Measurements from ENCODE around the gene ELAVL3.

DNA sequence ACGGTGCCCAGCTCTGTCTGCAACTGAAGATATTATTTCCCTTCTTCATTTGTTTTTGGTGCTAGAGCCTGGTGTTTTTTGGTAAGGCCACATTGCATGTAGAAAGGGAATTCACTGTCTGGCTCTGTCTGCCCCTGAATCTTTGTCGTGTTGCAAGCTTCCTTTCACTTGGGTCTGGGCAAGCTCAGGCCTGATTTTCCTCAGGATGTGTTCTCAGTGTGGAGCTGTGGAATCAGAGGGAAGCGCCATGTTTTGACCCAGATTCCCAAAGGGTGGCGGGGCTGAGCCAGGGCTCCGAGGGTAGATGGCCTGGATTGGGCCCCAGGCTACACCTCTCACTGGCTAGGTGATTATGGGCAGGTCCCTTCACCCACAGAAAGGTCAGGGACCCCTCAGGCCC lies 36.8 kb downstream of the ELAVL3 start:
- TF ChIP-seq, protein P1, sequence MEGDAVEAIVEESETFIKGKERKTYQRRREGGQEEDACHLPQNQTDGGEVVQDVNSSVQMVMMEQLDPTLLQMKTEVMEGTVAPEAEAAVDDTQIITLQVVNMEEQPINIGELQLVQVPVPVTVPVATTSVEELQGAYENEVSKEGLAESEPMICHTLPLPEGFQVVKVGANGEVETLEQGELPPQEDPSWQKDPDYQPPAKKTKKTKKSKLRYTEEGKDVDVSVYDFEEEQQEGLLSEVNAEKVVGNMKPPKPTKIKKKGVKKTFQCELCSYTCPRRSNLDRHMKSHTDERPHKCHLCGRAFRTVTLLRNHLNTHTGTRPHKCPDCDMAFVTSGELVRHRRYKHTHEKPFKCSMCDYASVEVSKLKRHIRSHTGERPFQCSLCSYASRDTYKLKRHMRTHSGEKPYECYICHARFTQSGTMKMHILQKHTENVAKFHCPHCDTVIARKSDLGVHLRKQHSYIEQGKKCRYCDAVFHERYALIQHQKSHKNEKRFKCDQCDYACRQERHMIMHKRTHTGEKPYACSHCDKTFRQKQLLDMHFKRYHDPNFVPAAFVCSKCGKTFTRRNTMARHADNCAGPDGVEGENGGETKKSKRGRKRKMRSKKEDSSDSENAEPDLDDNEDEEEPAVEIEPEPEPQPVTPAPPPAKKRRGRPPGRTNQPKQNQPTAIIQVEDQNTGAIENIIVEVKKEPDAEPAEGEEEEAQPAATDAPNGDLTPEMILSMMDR (IDR thresholded peaks at IDR 0.05; ENCODE audit: control extremely low read depth in 1 of 3, insufficient read depth in 1 of 3, low read depth in 1 of 3, low read length in 3 of 3): no peak
- TF ChIP-seq POLR2AphosphoS5 (IDR thresholded peaks at IDR 0.05; ENCODE audit: low read depth, low read length): no peak
